HG03280 (cell line): ENCODE measurements around the gene CTNNA3.

Experiments
- ATAC-seq: cut with Tn5 transposase; IDR thresholded peaks from one replicate; pipeline ENCODE4 v1.9.1; 2021; ENCODE audit warnings: mild to moderate bottlenecking, moderate library complexity; ENCODE audit not compliant: unreplicated experiment

CTNNA3 gene

GRCh38 chr10:66281327-66281726 is 1414.7 kb downstream of the CTNNA3 start:
- ATAC-seq, result no peak

- no peak for ATAC-seq
Observed at GRCh38 chr10:66277481-66277880, 1418.5 kb downstream of the CTNNA3 start.

DNA sequence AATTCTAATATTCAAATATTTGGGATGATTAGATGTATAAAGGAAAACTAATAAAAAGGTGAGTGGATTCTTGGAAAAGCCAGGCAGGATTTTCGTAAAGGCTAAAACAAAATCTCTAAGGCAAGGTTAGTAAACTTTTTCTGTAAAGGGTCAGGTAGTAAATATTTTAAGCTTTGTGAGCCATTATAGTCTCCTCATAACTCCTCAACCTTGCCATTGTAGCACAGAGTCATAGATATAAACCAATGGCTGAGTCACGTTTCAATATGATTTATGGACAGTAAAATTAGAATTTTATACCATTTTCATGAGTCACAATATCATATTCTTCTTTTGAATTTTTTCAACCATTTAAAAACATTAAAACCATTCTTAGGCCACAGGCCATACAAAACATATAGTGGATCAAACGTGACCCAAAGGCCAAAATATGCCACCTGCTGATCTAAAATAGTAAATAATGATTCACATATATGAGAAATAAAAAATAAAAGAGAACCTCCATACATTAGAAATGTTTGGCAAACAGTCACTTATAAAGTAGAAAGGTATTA is 1422.0 kb downstream of the CTNNA3 start:
- no peak for ATAC-seq

DNA sequence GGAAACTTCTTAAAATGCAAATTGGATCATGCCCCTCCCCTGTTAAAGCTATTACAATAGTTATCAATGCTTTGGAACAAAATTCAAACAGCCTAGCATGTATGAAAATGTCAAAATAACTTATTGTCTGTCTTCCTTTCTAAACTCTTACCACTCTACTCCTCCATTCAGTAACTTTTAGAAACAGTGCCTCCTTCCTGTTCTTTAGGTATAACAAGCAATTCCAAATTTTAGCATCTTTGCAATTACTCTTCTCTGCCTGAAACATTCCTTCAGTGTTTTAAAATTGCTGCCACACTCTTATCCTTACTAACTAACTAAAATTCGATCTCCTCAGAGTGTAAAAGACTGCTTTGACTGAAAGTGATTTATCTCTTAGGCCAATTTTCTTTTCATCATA is 1430.6 kb downstream of the CTNNA3 start:
- no peak for ATAC-seq

DNA sequence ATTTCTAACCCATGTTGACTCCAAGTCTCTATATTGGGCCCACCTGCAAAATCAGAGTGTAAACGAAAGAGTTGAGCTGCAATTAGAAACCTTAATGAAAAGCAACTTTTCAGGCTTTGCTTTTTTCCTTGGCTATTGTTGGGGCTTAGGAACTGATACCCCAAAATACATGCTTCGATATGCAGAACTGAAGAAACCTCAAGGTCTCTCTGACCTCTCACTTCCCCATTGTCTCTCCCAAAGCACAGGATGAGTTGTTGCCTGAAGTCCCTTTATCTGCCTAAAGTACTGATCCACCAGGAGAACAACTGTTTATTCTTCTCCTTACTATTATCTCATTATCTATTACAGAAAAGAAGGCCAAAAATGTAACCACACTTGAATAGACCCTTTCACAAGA is 1436.2 kb downstream of the CTNNA3 start:
- ATAC-seq, result no peak

GRCh38 chr10:66258693-66259092 is 1437.3 kb downstream of the CTNNA3 start:
- ATAC-seq, result no peak

DNA sequence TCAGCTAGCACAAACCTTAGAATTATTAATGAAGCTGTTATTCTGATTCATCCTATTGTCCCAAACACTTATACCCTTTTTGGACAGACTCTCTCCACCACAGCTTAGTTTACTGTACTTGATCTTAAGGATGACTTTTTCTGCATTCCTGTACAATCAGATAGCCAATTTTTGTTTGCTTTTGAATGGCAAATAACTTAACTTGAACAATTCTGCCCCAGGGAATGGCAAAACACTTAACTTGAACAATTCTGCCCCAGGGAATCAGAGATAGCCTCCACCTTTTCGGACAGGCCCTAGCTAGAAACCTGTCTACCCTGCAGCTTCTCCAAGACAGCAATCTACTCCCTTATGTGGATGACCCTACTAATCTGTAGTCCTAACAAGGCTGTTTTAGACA is 1438.2 kb downstream of the CTNNA3 start:
- ATAC-seq, result no peak

DNA sequence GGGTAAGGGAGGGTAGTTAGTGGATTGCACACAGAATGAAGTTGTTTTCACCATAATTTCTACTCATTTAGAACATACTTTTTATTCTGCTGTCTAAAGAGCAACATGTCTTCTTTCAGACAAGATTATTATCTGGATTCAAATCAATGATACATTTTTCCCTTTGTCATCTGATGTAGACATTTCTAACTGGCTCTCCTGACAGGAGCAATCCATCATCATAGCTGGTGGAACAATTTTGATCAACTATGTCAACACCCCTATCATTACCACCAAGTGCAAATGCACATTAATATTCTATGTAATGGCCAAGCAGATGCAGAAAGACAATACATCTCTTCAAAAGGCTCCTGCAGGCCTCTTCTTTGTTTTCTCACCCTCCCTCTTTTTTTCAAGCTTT is 1443.0 kb downstream of the CTNNA3 start:
- ATAC-seq, result no peak

- ATAC-seq, result no peak
Observed at GRCh38 chr10:66246177-66246576, 1449.8 kb downstream of the CTNNA3 start.

DNA sequence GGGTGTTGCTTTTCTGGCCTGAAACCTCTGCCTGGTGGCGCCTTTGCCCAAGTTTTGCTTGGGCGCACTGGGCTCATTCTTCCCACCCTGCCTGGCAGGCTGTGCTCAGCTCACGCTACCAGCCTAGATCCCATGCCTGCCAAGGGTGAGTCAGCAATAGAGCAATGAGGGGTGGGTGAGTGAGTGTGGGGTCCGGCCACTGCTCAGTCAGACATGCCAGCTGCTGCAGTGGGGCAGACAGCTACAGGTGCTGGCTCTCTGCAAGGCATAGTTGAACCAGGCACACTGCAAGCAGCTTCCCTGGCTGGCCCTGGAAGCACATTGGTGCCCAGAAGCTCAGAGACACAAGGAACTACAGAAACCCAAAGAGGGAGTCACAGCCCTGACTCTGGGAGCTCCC is 1451.0 kb downstream of the CTNNA3 start:
- no peak for ATAC-seq

GRCh38 chr10:66242885-66243284 is 1453.1 kb downstream of the CTNNA3 start:
- no peak for ATAC-seq

- ATAC-seq, result no peak
Observed at GRCh38 chr10:66239062-66239461, 1456.9 kb downstream of the CTNNA3 start.

DNA sequence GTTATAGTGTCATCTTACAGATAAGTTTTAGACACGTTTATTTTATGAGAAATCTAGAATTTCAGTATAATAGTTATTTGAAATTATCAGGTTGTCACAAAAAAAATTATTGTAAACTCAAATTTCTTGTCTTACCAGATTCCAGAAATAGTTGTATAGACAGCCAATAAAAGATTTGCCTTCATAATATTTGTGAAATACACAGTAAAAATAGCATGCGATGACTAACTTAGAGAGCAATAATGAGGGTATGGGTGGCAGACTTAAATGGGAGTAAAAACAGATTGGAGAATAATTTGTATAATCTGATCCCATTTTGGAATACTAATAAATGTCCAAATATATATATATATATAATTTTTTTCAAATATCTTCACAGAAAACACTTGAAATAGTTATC is 1457.7 kb downstream of the CTNNA3 start:
- ATAC-seq, result no peak

GRCh38 chr10:66234872-66235271 is 1461.1 kb downstream of the CTNNA3 start:
- no peak for ATAC-seq

GRCh38 chr10:66228887-66229286 is 1467.1 kb downstream of the CTNNA3 start:
- no peak for ATAC-seq

- ATAC-seq, result no peak
Observed at GRCh38 chr10:66223656-66224055, 1472.3 kb downstream of the CTNNA3 start.

GRCh38 chr10:66222462-66223046 is 1473.4 kb downstream of the CTNNA3 start:
- ATAC-seq, result no peak

DNA sequence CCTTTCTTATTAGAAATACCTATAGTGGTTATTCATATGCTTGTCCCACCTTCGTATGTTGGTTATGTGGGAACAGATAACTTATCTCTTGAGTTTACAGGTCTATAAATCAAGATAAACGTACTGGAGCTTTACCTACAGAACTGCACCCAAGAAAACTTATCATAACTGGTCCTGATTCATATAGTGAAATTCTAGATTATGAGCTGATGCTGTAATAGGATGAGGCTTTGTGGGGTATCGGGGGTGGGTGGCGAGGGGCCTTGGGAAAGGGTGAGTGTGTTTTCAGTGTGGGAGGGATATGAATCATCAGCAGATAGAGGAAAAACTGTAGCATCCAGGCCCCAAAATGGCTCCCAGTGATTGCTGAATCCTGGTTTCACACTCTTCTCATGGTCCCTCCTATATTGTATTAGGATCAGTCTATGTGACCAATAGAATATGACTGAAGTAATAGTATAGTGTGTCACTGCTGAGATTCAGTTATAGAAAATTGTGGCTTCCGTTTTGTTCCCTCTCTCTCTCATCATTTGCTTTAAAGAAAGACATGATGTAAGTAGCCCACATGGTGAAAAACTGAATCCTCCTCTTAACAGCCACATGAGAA is 1476.9 kb downstream of the CTNNA3 start:
- no peak for ATAC-seq

GRCh38 chr10:66218289-66218688 is 1477.7 kb downstream of the CTNNA3 start:
- ATAC-seq, result no peak

GRCh38 chr10:66215920-66216319 is 1480.1 kb downstream of the CTNNA3 start:
- no peak for ATAC-seq

DNA sequence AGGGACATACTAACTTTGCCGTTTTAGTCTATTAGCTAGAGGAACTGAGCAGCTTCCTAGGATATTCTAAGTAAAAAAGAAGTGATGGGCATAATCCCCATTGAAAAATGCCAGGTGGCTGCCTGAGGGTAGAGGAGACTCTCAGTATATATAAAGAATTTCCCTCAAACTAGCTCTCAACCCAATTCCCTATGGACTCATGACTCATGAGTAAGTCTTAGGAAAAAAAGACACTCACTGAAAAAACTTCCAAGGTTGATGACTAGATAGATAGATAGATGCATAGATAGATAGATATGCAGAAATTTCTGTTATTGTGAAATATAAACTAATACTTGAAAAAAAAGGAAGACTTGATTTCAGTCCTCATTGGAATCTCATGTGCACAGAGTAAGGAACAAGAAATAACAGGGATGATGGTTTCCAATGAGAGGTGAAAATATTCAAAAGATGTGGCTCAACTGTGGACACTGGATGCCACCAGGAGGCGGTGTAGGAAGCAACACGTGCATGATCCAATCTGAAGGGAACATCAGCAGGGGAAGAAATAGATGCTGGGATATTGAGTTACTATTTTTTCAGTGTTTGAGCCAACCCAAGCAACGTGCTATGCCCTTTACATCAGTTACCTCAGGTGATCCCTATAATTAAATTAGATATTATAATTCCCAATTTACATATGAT is 1481.1 kb downstream of the CTNNA3 start:
- no peak for ATAC-seq

- ATAC-seq, result no peak
Observed at GRCh38 chr10:66209025-66209424, 1487.0 kb downstream of the CTNNA3 start.
